BE2C (cell line): Measurements from ENCODE around the gene STAP1.
"Not testable (repeated sequence)": the region's sequence is repeated elsewhere in the genome, so short reads cannot be mapped to it uniquely, and the experiment has no call there.

Experiments used
- DNase-seq: peaks from one replicate; pipeline ENCODE4 v3.0.0-alpha.2; 2020
- H3K27me3 ChIP-seq: fragments of 250-450 bp; sonication (Bioruptor Pico); 2 replicates; pipeline ENCODE4 v1.5.1; 2020; ENCODE audit warnings: mild to moderate bottlenecking
- H3K36me3 ChIP-seq: fragments of 250-450 bp; sonication (Bioruptor Pico); 2 replicates; pipeline ENCODE4 v1.5.1; 2020; ENCODE audit warnings: mild to moderate bottlenecking
- H3K4me1 ChIP-seq: fragments of 250-450 bp; sonication (Bioruptor Pico); 2 replicates; pipeline ENCODE4 v1.5.1; 2020
- H3K4me3 ChIP-seq: 2 replicates; pipeline ENCODE4 v1.5.1; 2011; ENCODE audit warnings: low read depth, low read length
- H3K9me3 ChIP-seq: fragments of 250-450 bp; sonication (Bioruptor Pico); 2 replicates; pipeline ENCODE4 v1.5.1; 2020
- TF ChIP-seq, protein P1 (sequence below): IDR thresholded peaks from 2 replicates; pipeline ENCODE4 v1.5.1; 2012; ENCODE audit warnings: mild to moderate bottlenecking, low read depth, low read length

Gene STAP1

DNA sequence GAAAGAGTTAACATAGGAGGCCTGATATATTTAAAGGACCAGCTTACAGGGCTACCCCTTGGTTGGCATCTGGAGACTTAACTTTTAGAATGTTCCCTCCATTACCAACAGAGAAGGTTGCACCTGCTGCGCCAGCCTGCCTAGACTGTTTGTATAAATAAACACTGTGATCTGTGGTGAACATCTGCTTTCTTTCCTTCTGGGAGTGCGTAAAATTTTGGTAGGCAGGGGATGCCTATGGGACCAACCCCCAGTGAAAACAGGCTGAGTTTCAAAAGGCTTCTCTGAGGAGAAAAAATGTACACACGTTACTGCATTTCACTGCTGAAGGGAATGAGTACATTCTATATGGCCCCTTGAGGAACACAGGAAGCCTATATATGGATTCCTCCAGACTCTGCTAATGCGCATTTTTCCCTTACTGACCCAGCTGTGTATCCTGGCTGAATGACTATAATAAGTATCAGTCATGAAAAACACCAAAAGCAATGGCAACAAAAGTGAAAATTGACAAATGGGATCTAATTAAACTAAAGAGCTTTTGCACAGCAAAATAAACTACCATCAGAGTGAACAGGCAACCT, 27.1 kb upstream of the STAP1 start:
- H3K4me3 ChIP-seq, result no peak overlapping the region
- TF ChIP-seq, protein P1, sequence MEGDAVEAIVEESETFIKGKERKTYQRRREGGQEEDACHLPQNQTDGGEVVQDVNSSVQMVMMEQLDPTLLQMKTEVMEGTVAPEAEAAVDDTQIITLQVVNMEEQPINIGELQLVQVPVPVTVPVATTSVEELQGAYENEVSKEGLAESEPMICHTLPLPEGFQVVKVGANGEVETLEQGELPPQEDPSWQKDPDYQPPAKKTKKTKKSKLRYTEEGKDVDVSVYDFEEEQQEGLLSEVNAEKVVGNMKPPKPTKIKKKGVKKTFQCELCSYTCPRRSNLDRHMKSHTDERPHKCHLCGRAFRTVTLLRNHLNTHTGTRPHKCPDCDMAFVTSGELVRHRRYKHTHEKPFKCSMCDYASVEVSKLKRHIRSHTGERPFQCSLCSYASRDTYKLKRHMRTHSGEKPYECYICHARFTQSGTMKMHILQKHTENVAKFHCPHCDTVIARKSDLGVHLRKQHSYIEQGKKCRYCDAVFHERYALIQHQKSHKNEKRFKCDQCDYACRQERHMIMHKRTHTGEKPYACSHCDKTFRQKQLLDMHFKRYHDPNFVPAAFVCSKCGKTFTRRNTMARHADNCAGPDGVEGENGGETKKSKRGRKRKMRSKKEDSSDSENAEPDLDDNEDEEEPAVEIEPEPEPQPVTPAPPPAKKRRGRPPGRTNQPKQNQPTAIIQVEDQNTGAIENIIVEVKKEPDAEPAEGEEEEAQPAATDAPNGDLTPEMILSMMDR, result no peak
- no peaks in the 10 kb centered on the region for H3K9me3 ChIP-seq
- DNase-seq, result no peak
- H3K27me3 ChIP-seq, result no peaks in the 10 kb centered on the region
- peaks cover 21% of the 10 kb centered on the region for H3K36me3 ChIP-seq
- H3K4me1 ChIP-seq, result no peaks in the 10 kb centered on the region

DNA sequence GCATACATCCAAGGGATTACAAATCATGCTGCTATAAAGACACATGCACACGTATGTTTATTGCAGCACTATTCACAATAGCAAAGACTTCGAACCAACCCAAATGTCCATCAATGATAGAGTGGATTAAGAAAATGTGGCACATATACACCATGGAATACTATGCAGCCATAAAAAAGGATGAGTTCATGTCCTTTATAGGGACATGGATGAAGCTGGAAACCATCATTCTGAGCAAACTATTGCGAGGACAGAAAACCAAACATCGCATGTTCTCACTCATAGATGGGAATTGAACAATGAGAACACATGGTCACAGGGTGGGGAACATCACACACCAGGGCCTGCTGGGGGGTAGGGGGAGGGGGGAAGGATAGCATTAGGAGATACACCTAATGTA, 26.1 kb upstream of the STAP1 start:
- not testable (repeated sequence) for DNase-seq, H3K4me1 ChIP-seq, H3K4me3 ChIP-seq, H3K9me3 ChIP-seq, H3K27me3 ChIP-seq
- peaks cover 22% of the 10 kb centered on the region for H3K36me3 ChIP-seq

DNA sequence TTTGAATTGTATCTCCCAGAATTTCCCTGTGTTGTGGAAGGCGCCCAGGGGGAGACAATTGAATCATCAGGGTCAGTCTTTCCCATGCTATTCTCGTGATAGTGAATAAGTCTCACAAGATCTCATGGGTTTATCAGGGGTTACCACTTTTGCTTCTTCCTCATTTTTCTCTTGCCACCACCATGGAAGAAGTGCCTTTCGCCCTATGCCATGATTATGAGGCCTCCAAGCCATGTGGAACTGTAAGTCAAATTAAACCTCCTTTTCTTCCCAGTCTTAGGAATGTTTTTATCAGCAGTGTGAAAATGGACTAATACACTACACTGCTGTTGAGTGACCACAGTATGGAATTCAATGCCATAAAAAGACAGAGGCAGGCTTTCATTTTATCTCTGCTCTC, 25.4 kb upstream of the STAP1 start:
- H3K27me3 ChIP-seq, result no peaks in the 10 kb centered on the region
- H3K4me1 ChIP-seq, result no peaks in the 10 kb centered on the region
- no peak for DNase-seq
- no peak overlapping the region for H3K4me3 ChIP-seq
- peaks cover 26% of the 10 kb centered on the region for H3K36me3 ChIP-seq
- TF ChIP-seq, protein P1, result no peak
- no peaks in the 10 kb centered on the region for H3K9me3 ChIP-seq

DNA sequence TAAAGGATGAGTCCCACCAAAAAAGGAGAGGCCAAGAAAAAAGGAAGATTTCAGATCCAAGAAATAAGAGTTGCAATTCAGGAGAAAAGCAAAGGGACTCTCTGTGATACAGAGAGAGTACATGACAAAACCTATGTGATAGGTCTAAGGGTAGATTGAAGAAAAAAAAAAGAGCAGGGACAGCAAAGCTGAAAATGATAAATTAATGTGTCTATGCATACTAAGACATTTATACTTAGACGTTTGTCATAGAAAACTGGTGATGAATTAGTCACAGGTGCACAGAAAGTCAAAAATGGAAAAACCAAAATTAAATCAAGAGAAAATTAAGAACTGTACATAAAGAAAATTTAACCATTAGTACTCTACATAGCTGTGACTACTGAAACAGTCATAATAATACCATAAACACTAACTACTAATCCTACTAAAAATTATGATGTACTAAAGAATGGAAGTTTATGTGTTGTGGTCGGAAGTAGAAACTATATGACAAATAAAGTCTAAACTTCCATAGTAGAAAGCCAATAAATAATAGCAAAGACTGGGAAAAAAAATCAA, 23.2 kb upstream of the STAP1 start:
- H3K27me3 ChIP-seq, result no peaks in the 10 kb centered on the region
- peaks cover 23% of the 10 kb centered on the region for H3K36me3 ChIP-seq

DNA sequence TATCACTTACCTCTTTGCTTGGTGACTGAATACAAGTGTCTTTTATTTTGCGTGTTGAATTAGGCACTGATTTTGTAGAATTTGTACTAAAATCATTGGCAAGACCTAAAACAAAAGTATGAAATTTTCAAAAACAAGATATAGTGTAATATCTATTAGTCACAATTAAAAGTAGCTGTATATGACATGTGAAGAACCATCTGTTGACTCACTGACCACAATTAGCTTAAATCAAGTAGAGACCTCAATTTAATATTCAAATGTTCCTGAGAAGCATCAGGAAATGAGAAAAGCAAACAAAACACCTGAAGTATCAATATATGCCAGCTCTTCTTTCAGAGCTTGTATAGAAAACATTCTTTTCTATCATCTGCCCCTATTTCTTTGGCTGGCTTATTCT, 18.7 kb upstream of the STAP1 start:
- Histone ChIP-seq H3K9me3 (no peaks in the 10 kb centered on the region), H3K4me3 (no peak overlapping the region), H3K36me3 (peaks cover 31% of the 10 kb centered on the region), H3K4me1 (no peaks in the 10 kb centered on the region), H3K27me3 (no peaks in the 10 kb centered on the region)
- no peak for DNase-seq
- TF ChIP-seq, protein P1, result no peak

More for the DNA sequence above, 23.2 kb upstream of the STAP1 start:
- TF ChIP-seq, protein P1, result no peak
- no peak overlapping the region for H3K4me3 ChIP-seq
- DNase-seq, result no peak
- no peaks in the 10 kb centered on the region for H3K4me1 ChIP-seq
- no peaks in the 10 kb centered on the region for H3K9me3 ChIP-seq

DNA sequence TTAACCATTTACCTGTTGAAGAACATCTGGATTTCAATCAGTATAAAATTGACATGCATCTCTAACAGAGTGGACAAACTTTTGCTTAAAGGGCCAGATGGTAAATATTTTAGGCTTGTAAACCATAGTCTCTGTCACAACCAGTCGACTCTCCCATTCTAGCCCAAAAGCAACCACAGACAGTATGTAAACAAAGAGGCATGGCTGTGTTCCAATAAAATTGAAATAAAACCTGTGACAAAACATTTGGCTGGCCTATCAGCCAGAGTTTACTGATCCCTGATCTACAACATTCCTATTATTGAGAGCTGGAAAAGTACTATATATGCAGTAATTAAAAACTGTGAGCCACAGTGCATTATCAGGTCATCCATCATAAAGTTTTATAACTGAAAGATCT, 16.5 kb upstream of the STAP1 start:
- H3K4me1 ChIP-seq, result no peaks in the 10 kb centered on the region
- no peak for DNase-seq
- no peaks in the 10 kb centered on the region for H3K9me3 ChIP-seq
- peaks cover 25% of the 10 kb centered on the region for H3K36me3 ChIP-seq
- TF ChIP-seq, protein P1, result no peak
- no peaks in the 10 kb centered on the region for H3K27me3 ChIP-seq
- H3K4me3 ChIP-seq, result no peak overlapping the region
